Neural cell (in vitro differentiated cells): ENCODE data around the gene HOXC12. TPM values are rescaled to one million over a fixed set of nuclear protein-coding genes. Genes with fewer than 3 reads are reported as not detected.

Experiments used
- H2AFZ ChIP-seq: fragments of 200-600, 300-800 bp; sonication (generic), shearing (Covaris generic); 2 replicates; pipeline ENCODE4 v1.6.0; 2014; ENCODE audit warnings: low read depth, mild to moderate bottlenecking, antibody characterized with exemption, low read length, moderate library complexity
- H3F3A ChIP-seq: fragments of 200-600 bp; shearing (Covaris generic); 2 replicates; pipeline ENCODE4 v1.6.1; 2016; ENCODE audit warnings: mild to moderate bottlenecking, moderate library complexity, mixed read lengths, antibody characterized with exemption, low read length; ENCODE audit not compliant: insufficient read depth, poor library complexity, severe bottlenecking
- H3K27ac ChIP-seq: fragments of 200-600, 300-800 bp; sonication (generic), shearing (Covaris generic); 2 replicates; pipeline ENCODE4 v1.5.1; 2014; ENCODE audit warnings: mild to moderate bottlenecking, low read length, moderate library complexity
- H3K27me3 ChIP-seq: fragments of 300-800, 200-600 bp; sonication (generic), shearing (Covaris generic); 2 replicates; pipeline ENCODE4 v1.6.0; 2014; ENCODE audit warnings: mild to moderate bottlenecking, low read depth, low read length, moderate library complexity; ENCODE audit not compliant: insufficient read depth
- H3K36me3 ChIP-seq: fragments of 300-800, 200-600 bp; sonication (generic), shearing (Covaris generic); 2 replicates; pipeline ENCODE4 v1.5.1; 2014; ENCODE audit warnings: mild to moderate bottlenecking, antibody characterized with exemption, low read length, moderate library complexity; ENCODE audit not compliant: insufficient read depth
- H3K4me2 ChIP-seq: fragments of 300-800, 200-600 bp; sonication (generic), shearing (Covaris generic); 2 replicates; pipeline ENCODE4 v1.6.0; 2014; ENCODE audit warnings: mild to moderate bottlenecking, low read length
- H3K4me3 ChIP-seq: fragments of 300-800, 200-600 bp; sonication (generic), shearing (Covaris generic); 2 replicates; pipeline ENCODE4 v1.5.1; 2014; ENCODE audit warnings: mild to moderate bottlenecking, low read length, moderate library complexity
- H3K79me2 ChIP-seq: fragments of 200-600 bp; shearing (Covaris generic); replicated peaks from 2 replicates; pipeline ENCODE4 v1.6.0; 2014; ENCODE audit warnings: mild to moderate bottlenecking, low read length, moderate library complexity; ENCODE audit not compliant: insufficient read depth
- H3K9ac ChIP-seq: fragments of 300-800, 200-600 bp; sonication (generic), shearing (Covaris generic); 2 replicates; pipeline ENCODE4 v1.6.1; 2016; ENCODE audit warnings: mild to moderate bottlenecking, low read length, mixed read lengths
- H3K9me2 ChIP-seq: fragments of 200-600 bp; shearing (Covaris generic); 2 replicates; pipeline ENCODE4 v1.6.1; 2016; ENCODE audit warnings: mild to moderate bottlenecking, low read length, mixed read lengths; ENCODE audit not compliant: insufficient read depth
- H3K9me3 ChIP-seq: fragments of 200-600, 300-800 bp; sonication (generic), shearing (Covaris generic); 2 replicates; pipeline ENCODE4 v1.6.1; 2016; ENCODE audit warnings: mild to moderate bottlenecking, mixed run types, low read length, moderate library complexity, mixed read lengths
- H4K20me1 ChIP-seq: fragments of 200-600 bp; shearing (Covaris generic); 2 replicates; pipeline ENCODE4 v1.6.1; 2016; ENCODE audit warnings: mild to moderate bottlenecking, mixed run types; ENCODE audit not compliant: insufficient read depth
- EP300 ChIP-seq: fragments of 450-650 bp; conservative IDR thresholded peaks from 2 replicates; pipeline ENCODE4 v1.6.1; 2014; ENCODE audit warnings: antibody characterized with exemption, mild to moderate bottlenecking, moderate library complexity; ENCODE audit not compliant: poor library complexity, severe bottlenecking
- EZH2 ChIP-seq: fragments of 200-600, 300-800 bp; shearing (Covaris generic), sonication (generic); IDR thresholded peaks from 2 replicates; pipeline ENCODE4 v1.6.1; 2014; ENCODE audit warnings: antibody characterized with exemption, low read length, borderline replicate concordance, mild to moderate bottlenecking; ENCODE audit not compliant: insufficient read depth, poor library complexity, severe bottlenecking
- MXI1 ChIP-seq: fragments of 450-650 bp; conservative IDR thresholded peaks from 2 replicates; pipeline ENCODE4 v1.6.1; 2014; ENCODE audit warnings: antibody characterized with exemption, mild to moderate bottlenecking; ENCODE audit not compliant: poor library complexity, severe bottlenecking
- POLR2AphosphoS5 ChIP-seq: IDR thresholded peaks from 2 replicates; pipeline ENCODE4 v1.6.1; 2012
- RAD21 ChIP-seq: fragments of 450-650 bp; conservative IDR thresholded peaks from 2 replicates; pipeline ENCODE4 v1.6.1; 2014; ENCODE audit warnings: antibody characterized with exemption, mild to moderate bottlenecking, moderate library complexity
- SMC3 ChIP-seq: fragments of 450-650 bp; conservative IDR thresholded peaks from 2 replicates; pipeline ENCODE4 v1.6.1; 2014; ENCODE audit warnings: antibody characterized with exemption, mild to moderate bottlenecking, moderate library complexity; ENCODE audit not compliant: poor library complexity
- TAF1 ChIP-seq: IDR thresholded peaks from 2 replicates; pipeline ENCODE4 v1.6.1; 2012; ENCODE audit warnings: low read depth
- polyA plus RNA-seq: library from polyadenylated mRNA; depleted of rRNA; stranded (reverse); fragments of >200 nt; gene quantifications from 2 replicates; pipeline ENCODE4 v1.2.3, GENCODE V29; 2014
- TF ChIP-seq, protein P1 (sequence below): fragments of 450-650 bp; IDR thresholded peaks from 2 replicates; pipeline ENCODE4 v1.5.1; 2014; ENCODE audit warnings: antibody characterized with exemption, mild to moderate bottlenecking, moderate library complexity; ENCODE audit not compliant: poor library complexity, severe bottlenecking
- TF ChIP-seq, protein P2 (sequence below): IDR thresholded peaks from 2 replicates; pipeline ENCODE4 v1.6.1; 2012; ENCODE audit warnings: borderline replicate concordance

The HOXC12 gene
- polyA plus RNA-seq, 1 donor from 2014 or later, result not detected

DNA sequence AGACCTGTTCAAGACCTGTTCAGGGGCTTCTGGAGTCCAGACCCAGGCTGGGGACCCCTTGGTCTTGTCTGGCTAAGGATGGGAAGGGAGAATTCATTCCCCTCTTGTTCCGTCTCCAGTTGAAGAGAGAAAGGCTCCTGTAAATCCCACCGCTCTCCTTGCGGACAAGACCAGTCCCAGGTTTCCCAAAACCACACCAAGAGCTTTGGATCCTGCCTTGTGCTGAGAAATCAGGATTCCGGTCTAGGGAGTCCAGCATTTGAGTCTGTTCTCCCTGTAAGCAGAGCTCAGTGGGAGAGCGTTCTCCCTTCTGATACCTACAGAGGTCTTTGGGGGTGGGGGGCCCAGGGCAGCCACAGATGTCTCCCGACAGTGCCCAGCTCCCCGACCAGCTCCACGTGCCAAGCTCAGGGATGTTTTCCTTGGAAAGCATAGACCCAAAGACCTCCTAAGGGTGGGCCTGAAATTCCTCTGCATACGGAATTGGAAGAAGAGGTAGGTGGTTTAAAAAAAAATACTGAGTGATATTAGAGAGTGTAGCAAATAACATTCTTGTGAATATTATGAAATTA is 14.2 kb upstream of the HOXC12 start (continued):
- TF ChIP-seq, protein P1, sequence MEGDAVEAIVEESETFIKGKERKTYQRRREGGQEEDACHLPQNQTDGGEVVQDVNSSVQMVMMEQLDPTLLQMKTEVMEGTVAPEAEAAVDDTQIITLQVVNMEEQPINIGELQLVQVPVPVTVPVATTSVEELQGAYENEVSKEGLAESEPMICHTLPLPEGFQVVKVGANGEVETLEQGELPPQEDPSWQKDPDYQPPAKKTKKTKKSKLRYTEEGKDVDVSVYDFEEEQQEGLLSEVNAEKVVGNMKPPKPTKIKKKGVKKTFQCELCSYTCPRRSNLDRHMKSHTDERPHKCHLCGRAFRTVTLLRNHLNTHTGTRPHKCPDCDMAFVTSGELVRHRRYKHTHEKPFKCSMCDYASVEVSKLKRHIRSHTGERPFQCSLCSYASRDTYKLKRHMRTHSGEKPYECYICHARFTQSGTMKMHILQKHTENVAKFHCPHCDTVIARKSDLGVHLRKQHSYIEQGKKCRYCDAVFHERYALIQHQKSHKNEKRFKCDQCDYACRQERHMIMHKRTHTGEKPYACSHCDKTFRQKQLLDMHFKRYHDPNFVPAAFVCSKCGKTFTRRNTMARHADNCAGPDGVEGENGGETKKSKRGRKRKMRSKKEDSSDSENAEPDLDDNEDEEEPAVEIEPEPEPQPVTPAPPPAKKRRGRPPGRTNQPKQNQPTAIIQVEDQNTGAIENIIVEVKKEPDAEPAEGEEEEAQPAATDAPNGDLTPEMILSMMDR, result no peak

DNA sequence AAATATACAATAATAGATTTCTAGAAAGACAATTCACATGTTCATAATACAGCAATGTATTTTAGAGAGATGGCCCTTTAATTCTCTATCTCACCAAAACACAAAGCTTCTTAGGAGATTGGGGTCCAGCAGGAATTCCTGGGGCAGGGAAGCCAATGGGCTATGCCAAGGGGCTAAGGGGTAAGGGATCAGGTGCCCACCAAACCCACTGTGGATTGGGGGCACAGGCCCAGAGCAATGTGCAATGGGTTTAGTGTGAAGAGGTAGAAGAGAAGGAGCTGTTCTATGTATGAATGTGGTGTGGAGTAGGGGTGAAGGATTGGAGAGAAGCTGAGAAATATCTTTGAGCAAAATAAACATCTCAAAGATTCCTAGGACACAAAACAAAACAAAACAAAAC is 13.5 kb upstream of the HOXC12 start:
- H3K79me2 ChIP-seq, result no peaks in the 10 kb centered on the region
- H3F3A ChIP-seq, result no peaks in the 10 kb centered on the region
- H3K4me3 ChIP-seq, result no peak overlapping the region
- no peaks in the 10 kb centered on the region for H3K9me2 ChIP-seq
- H3K36me3 ChIP-seq, result no peaks in the 10 kb centered on the region
- no peak for TF ChIP-seq EZH2
- no peaks in the 10 kb centered on the region for H4K20me1 ChIP-seq
- H3K27me3 ChIP-seq, result peaks cover 100% of the 10 kb centered on the region
- no peak overlapping the region for H2AFZ ChIP-seq
- no peak overlapping the region for H3K27ac ChIP-seq
- no peak overlapping the region for H3K4me2 ChIP-seq
- no peaks in the 10 kb centered on the region for H3K9me3 ChIP-seq
- no peak overlapping the region for H3K9ac ChIP-seq

DNA sequence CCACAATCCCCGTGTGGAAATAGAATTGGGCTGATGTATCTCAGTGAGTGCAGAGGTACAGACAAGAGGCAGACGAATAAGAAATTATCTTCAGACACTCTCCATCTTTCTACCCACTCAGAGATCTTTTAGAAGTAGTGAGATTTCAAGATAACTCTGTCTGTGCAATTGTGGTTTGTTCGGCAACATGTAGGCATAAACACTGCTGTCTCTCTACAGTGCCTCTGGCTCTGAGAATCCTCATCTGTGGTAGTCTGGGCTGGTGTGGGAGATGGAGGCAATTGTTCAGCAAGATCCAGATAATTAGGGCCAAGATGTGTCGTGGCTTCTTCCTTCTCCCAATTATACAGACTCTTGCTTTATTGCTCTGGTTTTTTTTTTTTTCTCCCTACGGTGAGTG is 13.0 kb upstream of the HOXC12 start:
- H3K36me3 ChIP-seq, result no peaks in the 10 kb centered on the region
- H3K4me3 ChIP-seq, result no peak overlapping the region
- TF ChIP-seq EZH2 (no peak), TAF1 (no peak), RAD21 (no peak), POLR2AphosphoS5 (no peak), SMC3 (no peak), MXI1 (no peak), EP300 (no peak)
- TF ChIP-seq, protein P2, sequence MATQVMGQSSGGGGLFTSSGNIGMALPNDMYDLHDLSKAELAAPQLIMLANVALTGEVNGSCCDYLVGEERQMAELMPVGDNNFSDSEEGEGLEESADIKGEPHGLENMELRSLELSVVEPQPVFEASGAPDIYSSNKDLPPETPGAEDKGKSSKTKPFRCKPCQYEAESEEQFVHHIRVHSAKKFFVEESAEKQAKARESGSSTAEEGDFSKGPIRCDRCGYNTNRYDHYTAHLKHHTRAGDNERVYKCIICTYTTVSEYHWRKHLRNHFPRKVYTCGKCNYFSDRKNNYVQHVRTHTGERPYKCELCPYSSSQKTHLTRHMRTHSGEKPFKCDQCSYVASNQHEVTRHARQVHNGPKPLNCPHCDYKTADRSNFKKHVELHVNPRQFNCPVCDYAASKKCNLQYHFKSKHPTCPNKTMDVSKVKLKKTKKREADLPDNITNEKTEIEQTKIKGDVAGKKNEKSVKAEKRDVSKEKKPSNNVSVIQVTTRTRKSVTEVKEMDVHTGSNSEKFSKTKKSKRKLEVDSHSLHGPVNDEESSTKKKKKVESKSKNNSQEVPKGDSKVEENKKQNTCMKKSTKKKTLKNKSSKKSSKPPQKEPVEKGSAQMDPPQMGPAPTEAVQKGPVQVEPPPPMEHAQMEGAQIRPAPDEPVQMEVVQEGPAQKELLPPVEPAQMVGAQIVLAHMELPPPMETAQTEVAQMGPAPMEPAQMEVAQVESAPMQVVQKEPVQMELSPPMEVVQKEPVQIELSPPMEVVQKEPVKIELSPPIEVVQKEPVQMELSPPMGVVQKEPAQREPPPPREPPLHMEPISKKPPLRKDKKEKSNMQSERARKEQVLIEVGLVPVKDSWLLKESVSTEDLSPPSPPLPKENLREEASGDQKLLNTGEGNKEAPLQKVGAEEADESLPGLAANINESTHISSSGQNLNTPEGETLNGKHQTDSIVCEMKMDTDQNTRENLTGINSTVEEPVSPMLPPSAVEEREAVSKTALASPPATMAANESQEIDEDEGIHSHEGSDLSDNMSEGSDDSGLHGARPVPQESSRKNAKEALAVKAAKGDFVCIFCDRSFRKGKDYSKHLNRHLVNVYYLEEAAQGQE, result no peak
- TF ChIP-seq, protein P1, result no peak
- no peak overlapping the region for H3K4me2 ChIP-seq
- no peak overlapping the region for H3K27ac ChIP-seq
- no peaks in the 10 kb centered on the region for H4K20me1 ChIP-seq
- H2AFZ ChIP-seq, result no peak overlapping the region
- H3K9me2 ChIP-seq, result no peaks in the 10 kb centered on the region
- H3F3A ChIP-seq, result no peaks in the 10 kb centered on the region
- no peaks in the 10 kb centered on the region for H3K79me2 ChIP-seq
- H3K27me3 ChIP-seq, result peaks cover 100% of the 10 kb centered on the region
- no peak overlapping the region for H3K9ac ChIP-seq
- H3K9me3 ChIP-seq, result no peaks in the 10 kb centered on the region
